ENCODE measurements around the gene PPP1CA. TPM values are rescaled to one million over a fixed set of nuclear protein-coding genes. Genes with fewer than 3 reads are reported as not detected.
A peak's percentile ranks its signal among the peaks of the same experiment; 100 is the strongest.

Gene PPP1CA
- total RNA-seq, 4 donors from 2014 or later: 101 to 160 (median 143) TPM

DNA sequence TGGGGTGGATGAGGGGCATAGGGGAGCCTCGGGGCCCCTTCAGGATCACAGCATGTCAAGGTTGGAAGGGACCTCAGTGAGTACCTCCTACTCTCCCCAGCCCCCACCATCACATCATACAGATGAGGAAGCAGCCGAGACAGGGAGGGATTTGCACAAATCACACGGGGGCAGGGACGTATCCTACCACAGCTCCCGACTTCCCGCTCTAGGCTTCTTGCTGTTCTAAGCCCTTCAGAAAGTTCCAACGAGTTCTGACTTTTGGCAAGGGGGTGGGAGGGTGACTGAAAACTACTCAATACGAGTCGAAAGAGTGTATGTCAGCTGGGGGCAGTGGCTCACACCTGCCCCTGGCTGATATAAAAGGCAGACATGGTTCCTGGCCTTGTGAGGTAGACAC, 14.6 kb downstream of the PPP1CA start:
- TF ChIP-seq POLR2A (IDR thresholded peaks at IDR 0.05): no peak
- TF ChIP-seq, protein P1, sequence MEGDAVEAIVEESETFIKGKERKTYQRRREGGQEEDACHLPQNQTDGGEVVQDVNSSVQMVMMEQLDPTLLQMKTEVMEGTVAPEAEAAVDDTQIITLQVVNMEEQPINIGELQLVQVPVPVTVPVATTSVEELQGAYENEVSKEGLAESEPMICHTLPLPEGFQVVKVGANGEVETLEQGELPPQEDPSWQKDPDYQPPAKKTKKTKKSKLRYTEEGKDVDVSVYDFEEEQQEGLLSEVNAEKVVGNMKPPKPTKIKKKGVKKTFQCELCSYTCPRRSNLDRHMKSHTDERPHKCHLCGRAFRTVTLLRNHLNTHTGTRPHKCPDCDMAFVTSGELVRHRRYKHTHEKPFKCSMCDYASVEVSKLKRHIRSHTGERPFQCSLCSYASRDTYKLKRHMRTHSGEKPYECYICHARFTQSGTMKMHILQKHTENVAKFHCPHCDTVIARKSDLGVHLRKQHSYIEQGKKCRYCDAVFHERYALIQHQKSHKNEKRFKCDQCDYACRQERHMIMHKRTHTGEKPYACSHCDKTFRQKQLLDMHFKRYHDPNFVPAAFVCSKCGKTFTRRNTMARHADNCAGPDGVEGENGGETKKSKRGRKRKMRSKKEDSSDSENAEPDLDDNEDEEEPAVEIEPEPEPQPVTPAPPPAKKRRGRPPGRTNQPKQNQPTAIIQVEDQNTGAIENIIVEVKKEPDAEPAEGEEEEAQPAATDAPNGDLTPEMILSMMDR (IDR thresholded peaks at IDR 0.05): no peak
- WGBS, 2 donors: 46 to 49% methylated on average over 9 of the region's 9 CpGs
- no peak overlapping the region for H3K4me3 ChIP-seq (ENCODE audit: low read depth, poor library complexity, severe bottlenecking)
- no peak for DNase-seq (ENCODE audit: low spot score in 2 of 2)
- intact Hi-C loops (cut with DNase I; ENCODE audit: low total_unique reads): no loop called here

DNA sequence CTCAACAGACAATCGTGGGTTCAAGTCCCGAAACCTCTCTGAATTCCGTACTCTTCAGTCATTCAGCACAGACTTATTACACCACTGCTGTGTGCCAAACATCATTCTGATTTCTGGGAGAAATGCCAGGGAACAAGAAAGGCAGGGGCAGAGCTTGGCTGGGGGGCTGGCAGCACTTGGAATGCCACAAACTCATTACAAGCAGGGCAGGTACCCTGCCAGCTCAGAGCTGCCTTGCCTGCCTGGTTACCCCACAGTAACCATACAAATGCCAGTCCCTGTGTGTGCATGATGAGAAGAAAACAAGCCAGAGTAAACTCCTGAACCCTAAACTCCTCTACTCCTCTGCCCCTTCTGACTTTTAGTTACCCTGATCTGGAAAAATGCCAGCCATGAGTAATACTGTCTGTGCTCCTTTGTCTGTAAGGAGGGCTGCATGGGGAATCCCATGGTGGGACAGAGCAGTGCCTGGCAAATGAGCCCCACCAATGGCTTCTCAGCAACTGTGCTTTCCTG, 16.7 kb downstream of the PPP1CA start:
- TF ChIP-seq POLR2A (IDR thresholded peaks at IDR 0.05): no peak
- TF ChIP-seq, protein P1 (IDR thresholded peaks at IDR 0.05): no peak
- no peak overlapping the region for H3K4me3 ChIP-seq (ENCODE audit: low read depth, poor library complexity, severe bottlenecking)
- intact Hi-C loops (cut with DNase I; ENCODE audit: low total_unique reads): no loop called here
- WGBS, 2 donors: 28 to 43% methylated on average over 3 of the region's 3 CpGs
- no peak for DNase-seq (ENCODE audit: low spot score in 2 of 2)

DNA sequence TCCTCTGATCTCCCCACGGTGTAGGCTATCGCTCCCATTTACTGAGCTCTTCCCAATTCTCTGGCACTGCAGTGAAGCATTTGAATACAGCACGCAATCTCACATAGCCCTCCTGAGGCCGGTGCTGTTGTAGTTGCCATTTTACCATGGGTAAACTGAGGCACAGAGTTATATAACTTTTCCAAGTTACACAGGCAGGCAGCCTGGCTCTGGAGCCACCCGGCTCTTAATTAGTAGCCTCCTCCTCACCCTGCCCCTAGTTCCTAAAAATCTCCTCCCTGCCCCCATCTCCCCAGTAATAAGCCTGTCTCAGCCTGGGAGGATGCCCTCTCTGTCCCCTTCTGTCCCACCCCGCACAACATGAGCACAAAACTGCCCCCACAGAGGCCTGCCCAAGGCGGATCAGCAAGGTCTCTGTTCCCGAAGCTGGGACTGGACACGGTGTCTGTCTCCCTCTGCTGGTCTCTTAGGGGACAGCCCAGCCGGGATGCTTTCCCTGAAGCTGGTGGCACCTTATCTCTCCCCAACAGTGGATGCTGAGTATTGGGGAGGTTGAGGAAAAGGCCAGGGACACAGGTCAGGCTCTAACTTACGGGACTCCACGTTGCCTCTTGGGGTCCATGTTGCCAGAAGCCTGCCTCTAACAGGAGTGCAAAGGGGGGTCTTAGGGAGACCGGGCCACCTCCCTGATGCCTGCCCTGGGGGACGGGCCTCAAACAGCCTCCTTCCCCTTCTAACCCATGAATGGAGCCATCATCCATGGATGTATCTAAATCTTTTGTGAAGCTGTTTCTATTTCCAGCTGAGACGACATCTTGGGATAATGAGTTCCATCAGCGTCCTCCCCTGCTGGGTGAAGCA, 19.2 kb downstream of the PPP1CA start:
- H3K4me3 ChIP-seq (ENCODE audit: low read depth, poor library complexity, severe bottlenecking): no peak overlapping the region
- peak; percentile 80 to 97 for DNase-seq (ENCODE audit: low spot score in 2 of 2)
- WGBS, 2 donors: 36 to 38% methylated on average over 16 of the region's 16 CpGs
- intact Hi-C loops (cut with DNase I; ENCODE audit: low total_unique reads): loop anchor here (2.0 kb wide), 1 partner anchor 32 kb away; no protein-coding TSS in a partner anchor
- TF ChIP-seq, protein P1 (IDR thresholded peaks at IDR 0.05): peak in 1 of 3 donors; percentile 95
- no peak for TF ChIP-seq POLR2A (IDR thresholded peaks at IDR 0.05)

DNA sequence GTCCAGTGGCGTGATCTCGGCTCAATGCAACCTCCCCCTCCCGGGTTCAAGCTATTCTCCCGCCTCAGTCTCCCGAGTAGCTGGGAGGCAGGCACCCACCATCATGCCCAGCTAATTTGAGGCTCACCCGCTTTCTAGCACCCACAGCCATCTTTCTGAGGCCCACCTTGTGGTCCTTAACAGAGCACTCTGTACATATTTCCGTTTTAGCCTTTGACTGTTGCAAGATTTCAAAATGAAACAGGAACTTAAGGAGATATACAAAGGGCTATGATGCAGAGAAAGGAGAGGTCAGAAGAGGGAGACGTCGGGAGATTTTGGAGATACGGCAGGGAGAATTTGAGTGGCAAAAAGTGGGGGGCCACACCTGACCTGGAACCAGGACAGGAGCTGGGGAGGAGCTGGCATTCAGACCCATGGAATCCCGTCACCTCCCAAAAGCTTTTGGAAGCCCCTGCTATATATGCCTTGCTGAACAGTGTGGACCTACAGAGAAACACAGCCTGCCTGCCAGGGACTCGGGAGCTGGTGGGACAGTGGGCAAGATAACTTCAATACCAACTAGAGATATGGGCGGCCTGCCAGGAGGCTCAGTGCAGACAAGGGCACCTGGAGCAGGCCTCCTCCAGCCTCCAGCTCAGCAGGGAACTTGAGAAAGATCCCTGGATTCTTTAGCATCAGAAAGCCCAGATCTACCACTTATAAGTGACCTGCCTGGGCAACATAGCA, 20.2 kb downstream of the PPP1CA start:
- 77 to 79% methylated on average over 13 of the region's 13 CpGs for WGBS, 2 donors
- no peak for TF ChIP-seq POLR2A (IDR thresholded peaks at IDR 0.05)
- TF ChIP-seq, protein P1 (IDR thresholded peaks at IDR 0.05): no peak
- DNase-seq (ENCODE audit: low spot score in 2 of 2): no peak
- intact Hi-C loops (cut with DNase I; ENCODE audit: low total_unique reads): no loop called here
- H3K4me3 ChIP-seq (ENCODE audit: low read depth, poor library complexity, severe bottlenecking): no peak overlapping the region

DNA sequence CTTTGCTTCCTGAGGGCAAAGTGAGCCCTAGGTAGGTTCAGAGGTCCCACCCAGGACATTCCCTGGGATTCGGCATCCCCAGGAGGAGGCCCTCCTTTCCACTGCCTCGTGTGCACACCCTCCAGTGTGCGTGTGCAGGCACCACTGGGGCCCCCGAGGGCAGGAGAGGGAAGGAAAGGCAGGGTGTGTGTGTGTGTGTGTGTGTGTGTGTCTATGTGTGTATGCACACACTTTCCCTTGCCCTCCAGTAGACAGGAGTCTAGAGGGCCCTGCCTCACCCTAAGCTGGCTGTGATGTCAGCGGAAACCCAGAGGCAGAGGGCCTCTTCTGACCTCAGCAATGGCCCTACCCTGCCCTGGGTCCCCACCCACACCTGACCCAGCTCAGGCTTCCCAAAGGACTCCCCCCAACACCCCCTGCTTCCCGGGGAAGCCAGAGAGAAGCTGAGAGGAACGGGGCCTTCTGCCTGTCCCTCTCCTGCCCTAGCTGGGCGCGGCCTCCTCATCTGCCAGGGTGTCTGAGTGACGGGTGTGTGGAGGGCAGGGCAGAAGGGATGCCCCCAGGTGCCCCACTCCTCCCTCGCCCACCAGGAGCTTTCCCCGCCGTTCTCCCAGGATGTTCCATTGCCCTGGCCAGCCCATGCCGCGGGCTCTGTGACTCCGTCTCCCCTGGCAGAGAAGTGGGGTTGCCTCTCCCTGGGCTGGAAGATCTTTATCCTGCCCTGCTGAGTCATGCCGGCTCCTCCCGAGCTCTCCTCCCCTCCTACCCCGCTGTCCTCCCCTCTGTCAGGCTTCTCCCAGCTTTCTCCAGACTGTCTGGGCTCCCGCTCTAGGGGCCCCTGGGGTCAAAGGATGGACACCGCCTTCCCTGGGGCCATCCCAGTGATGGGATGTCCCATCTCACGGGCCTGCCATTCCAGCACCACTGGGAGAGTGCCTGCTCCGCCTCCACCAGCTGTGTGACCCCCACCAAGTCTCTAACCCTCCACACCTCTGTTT, 22.3 kb downstream of the PPP1CA start:
- 43% methylated on average over 21 to 22 of the region's 23 CpGs for WGBS, 2 donors
- TF ChIP-seq, protein P1 (IDR thresholded peaks at IDR 0.05): no peak
- no peak for TF ChIP-seq POLR2A (IDR thresholded peaks at IDR 0.05)
- intact Hi-C loops (cut with DNase I; ENCODE audit: low total_unique reads): no loop called here
- no peak overlapping the region for H3K4me3 ChIP-seq (ENCODE audit: low read depth, poor library complexity, severe bottlenecking)
- no peak for DNase-seq (ENCODE audit: low spot score in 2 of 2)

All from lower leg skin (tissue), 4 donors.